ENCODE results near the gene DRAXIN.
A peak's percentile ranks its signal among the peaks of the same experiment; 100 is the strongest.

The DRAXIN gene

GRCh38 chr1:11649237-11649623 is 42.3 kb upstream of the DRAXIN start:
- TF ChIP-seq CREB1 (IDR thresholded peaks at IDR 0.05; ENCODE audit: low read depth): no peak
- no peak for TF ChIP-seq NFIC (IDR thresholded peaks at IDR 0.05)
- no peak for TF ChIP-seq TAF1 (IDR thresholded peaks at IDR 0.05; ENCODE audit: low read depth)
- TF ChIP-seq YY1 (IDR thresholded peaks at IDR 0.05; ENCODE audit: low read depth): no peak
- TF ChIP-seq EGR1 (IDR thresholded peaks at IDR 0.05): no peak
- no peak for TF ChIP-seq TCF12 (IDR thresholded peaks at IDR 0.05; ENCODE audit: low read depth)
- TF ChIP-seq MAX (IDR thresholded peaks at IDR 0.05): peak; percentile 40; the same call in 1 of the 2 replicates
- TF ChIP-seq USF1 (IDR thresholded peaks at IDR 0.05): no peak
- 0 out of 2 replicates have a peak, but pooled peaks have one; percentile 44 for TF ChIP-seq ZBTB7A (IDR thresholded peaks at IDR 0.05; ENCODE audit: low read depth)
- no peak for TF ChIP-seq CEBPB (IDR thresholded peaks at IDR 0.05)
- TF ChIP-seq EP300 (IDR thresholded peaks at IDR 0.05; ENCODE audit: borderline replicate concordance): no peak

- 0 out of 2 replicates have a peak, but pooled peaks have one; percentile 4 for TF ChIP-seq MAX (IDR thresholded peaks at IDR 0.05)
- no peak for TF ChIP-seq TAF1 (IDR thresholded peaks at IDR 0.05; ENCODE audit: low read depth)
- no peak for TF ChIP-seq EP300 (IDR thresholded peaks at IDR 0.05; ENCODE audit: borderline replicate concordance)
Observed at GRCh38 chr1:11649624-11650330, 41.7 kb upstream of the DRAXIN start.

- TF ChIP-seq USF1 (IDR thresholded peaks at IDR 0.05) (0 out of 2 replicates have a peak, but pooled peaks have one; percentile 22), NFIC (IDR thresholded peaks at IDR 0.05) (peak; percentile 87), TCF12 (IDR thresholded peaks at IDR 0.05; ENCODE audit: low read depth) (peak; percentile 73), REST (IDR thresholded peaks at IDR 0.05; ENCODE audit: low read depth) (no peak), MAX (IDR thresholded peaks at IDR 0.05) (peak; percentile 74), RAD21 (IDR thresholded peaks at IDR 0.05; ENCODE audit: low read depth) (peak; percentile 79), EGR1 (IDR thresholded peaks at IDR 0.05) (no peak), EP300 (IDR thresholded peaks at IDR 0.05; ENCODE audit: borderline replicate concordance) (peak; percentile 43; the same call in 1 of the 2 replicates)
Observed at GRCh38 chr1:11650331-11650991, 41.0 kb upstream of the DRAXIN start.

- TF ChIP-seq FOXM1 (IDR thresholded peaks at IDR 0.05; ENCODE audit: borderline replicate concordance, low read depth) (no peak), ZBTB7A (IDR thresholded peaks at IDR 0.05; ENCODE audit: low read depth) (no peak), EP300 (IDR thresholded peaks at IDR 0.05; ENCODE audit: borderline replicate concordance) (no peak), CREB1 (IDR thresholded peaks at IDR 0.05; ENCODE audit: low read depth) (no peak), CEBPB (IDR thresholded peaks at IDR 0.05) (no peak), TCF12 (IDR thresholded peaks at IDR 0.05; ENCODE audit: low read depth) (no peak), TEAD4 (IDR thresholded peaks at IDR 0.05) (no peak), EGR1 (IDR thresholded peaks at IDR 0.05) (no peak), USF1 (IDR thresholded peaks at IDR 0.05) (no peak), MAX (IDR thresholded peaks at IDR 0.05) (no peak)
Observed at GRCh38 chr1:11651017-11651416, 40.5 kb upstream of the DRAXIN start.

- TF ChIP-seq YY1 (IDR thresholded peaks at IDR 0.05; ENCODE audit: low read depth): no peak
- no peak for TF ChIP-seq CREB1 (IDR thresholded peaks at IDR 0.05; ENCODE audit: low read depth)
- no peak for TF ChIP-seq EP300 (IDR thresholded peaks at IDR 0.05; ENCODE audit: borderline replicate concordance)
- TF ChIP-seq TCF12 (IDR thresholded peaks at IDR 0.05; ENCODE audit: low read depth): no peak
- no peak for TF ChIP-seq ZBTB7A (IDR thresholded peaks at IDR 0.05; ENCODE audit: low read depth)
- TF ChIP-seq MAX (IDR thresholded peaks at IDR 0.05): no peak
- no peak for TF ChIP-seq USF1 (IDR thresholded peaks at IDR 0.05)
- no peak for TF ChIP-seq TEAD4 (IDR thresholded peaks at IDR 0.05)
- TF ChIP-seq RAD21 (IDR thresholded peaks at IDR 0.05; ENCODE audit: low read depth): no peak
- no peak for TF ChIP-seq REST (IDR thresholded peaks at IDR 0.05; ENCODE audit: low read depth)
- TF ChIP-seq TAF1 (IDR thresholded peaks at IDR 0.05; ENCODE audit: low read depth): no peak
Observed at GRCh38 chr1:11652203-11652780, 39.2 kb upstream of the DRAXIN start.

Measured in Ishikawa (cell line).